HK-2 (cell line): ENCODE results near the gene FIS1.
"Not testable (repeated sequence)": the region's sequence is repeated elsewhere in the genome, so short reads cannot be mapped to it uniquely, and the experiment has no call there.

Experiments
- DNase-seq: peaks from one replicate; pipeline ENCODE4 v3.0.0-alpha.2; 2018; ENCODE audit not compliant: unreplicated experiment

FIS1 gene

GRCh38 chr7:101205901-101206664 lies 38.8 kb downstream of the FIS1 start:
- no peak for DNase-seq

GRCh38 chr7:101203740-101204738 lies 40.8 kb downstream of the FIS1 start:
- DNase-seq: not testable (repeated sequence)

- no peak for DNase-seq
Observed at GRCh38 chr7:101202603-101202918, 42.3 kb downstream of the FIS1 start.

GRCh38 chr7:101201695-101202602 lies 42.9 kb downstream of the FIS1 start:
- no peak for DNase-seq

GRCh38 chr7:101200862-101201599 lies 43.9 kb downstream of the FIS1 start, which contains the start of gene MOGAT3:
Gene MOGAT3 (minus strand): TSS chr7:101201036. CDS start chr7:101200854, 182 bp downstream.
- DNase-seq: no peak

GRCh38 chr7:101200504-101200861 lies 44.4 kb downstream of the FIS1 start:
- no peak for DNase-seq

GRCh38 chr7:101199522-101199921 lies 45.4 kb downstream of the FIS1 start:
- not testable (repeated sequence) for DNase-seq

- no peak for DNase-seq
Observed at GRCh38 chr7:101198476-101198875, 46.4 kb downstream of the FIS1 start.

- no peak for DNase-seq
Observed at GRCh38 chr7:101197991-101198390, 46.9 kb downstream of the FIS1 start.

GRCh38 chr7:101195884-101196283 lies 49.0 kb downstream of the FIS1 start:
- no peak for DNase-seq
